Adrenal gland (tissue), 5 donors: Measurements from ENCODE around the gene ADAMTS17.

Source experiments
- POLR2A ChIP-seq, 2 donors: fragments of 450-650 bp; IDR thresholded peaks; one replicate each; pipeline ENCODE4 v1.6.1; 2017; ENCODE audit warnings: antibody characterized with exemption in 2 of 2, mild to moderate bottlenecking in 2 of 2, moderate library complexity in 1 of 2
- TF ChIP-seq, protein P1 (sequence below), 6 experiments: fragments of 450-650 bp in 4 of 6; fragments of 200-600 bp in 2 of 6; sonication (generic) in 1 of 6; IDR thresholded peaks; 1 replicate in 5 of 6; 2 replicates in 1 of 6; pipeline versions ENCODE4 v1.5.1 to v1.8.0; 2016 to 2021; ENCODE audit warnings: antibody characterized with exemption in 6 of 6, mild to moderate bottlenecking in 2 of 6, moderate library complexity in 1 of 6
- donor health status: DM: no; HTN: no; CAD: no.

DNA sequence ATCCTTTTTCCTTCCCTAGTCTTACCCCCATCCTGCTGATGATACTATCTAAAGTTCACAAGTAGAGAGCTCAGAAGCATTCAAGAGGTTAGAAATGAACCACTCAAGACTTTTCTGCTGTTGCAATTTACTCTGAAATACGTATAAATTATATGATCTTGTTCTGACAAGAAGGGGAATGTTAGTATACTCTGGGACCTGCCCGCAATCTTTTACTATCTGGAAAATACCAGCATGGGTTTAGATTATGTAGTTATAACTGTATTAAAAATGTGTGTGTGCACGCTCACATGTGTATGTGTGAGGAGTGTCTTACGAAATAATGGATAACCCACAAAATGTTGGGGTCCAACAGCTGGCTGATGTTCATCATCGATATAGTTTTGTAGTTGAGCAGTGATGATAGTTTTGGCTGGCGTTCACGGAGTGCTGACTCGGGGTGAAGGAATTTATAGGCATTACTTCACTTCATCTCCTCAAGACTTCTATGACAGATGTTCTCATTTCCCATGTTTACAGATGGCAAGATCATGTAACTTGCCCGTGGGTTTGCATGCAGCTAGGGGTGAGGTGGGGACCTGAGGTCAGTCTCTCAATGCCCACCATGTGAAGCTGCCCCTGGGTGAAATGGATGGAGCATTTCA is 311.1 kb downstream of the ADAMTS17 start:
- TF ChIP-seq, protein P1, sequence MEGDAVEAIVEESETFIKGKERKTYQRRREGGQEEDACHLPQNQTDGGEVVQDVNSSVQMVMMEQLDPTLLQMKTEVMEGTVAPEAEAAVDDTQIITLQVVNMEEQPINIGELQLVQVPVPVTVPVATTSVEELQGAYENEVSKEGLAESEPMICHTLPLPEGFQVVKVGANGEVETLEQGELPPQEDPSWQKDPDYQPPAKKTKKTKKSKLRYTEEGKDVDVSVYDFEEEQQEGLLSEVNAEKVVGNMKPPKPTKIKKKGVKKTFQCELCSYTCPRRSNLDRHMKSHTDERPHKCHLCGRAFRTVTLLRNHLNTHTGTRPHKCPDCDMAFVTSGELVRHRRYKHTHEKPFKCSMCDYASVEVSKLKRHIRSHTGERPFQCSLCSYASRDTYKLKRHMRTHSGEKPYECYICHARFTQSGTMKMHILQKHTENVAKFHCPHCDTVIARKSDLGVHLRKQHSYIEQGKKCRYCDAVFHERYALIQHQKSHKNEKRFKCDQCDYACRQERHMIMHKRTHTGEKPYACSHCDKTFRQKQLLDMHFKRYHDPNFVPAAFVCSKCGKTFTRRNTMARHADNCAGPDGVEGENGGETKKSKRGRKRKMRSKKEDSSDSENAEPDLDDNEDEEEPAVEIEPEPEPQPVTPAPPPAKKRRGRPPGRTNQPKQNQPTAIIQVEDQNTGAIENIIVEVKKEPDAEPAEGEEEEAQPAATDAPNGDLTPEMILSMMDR (IDR thresholded peaks at IDR 0.05) = no peak
- no peak for TF ChIP-seq POLR2A (IDR thresholded peaks at IDR 0.05)
